Measurements from ENCODE around the gene ATG2B. TPM values are rescaled to one million over a fixed set of nuclear protein-coding genes. Genes with fewer than 3 reads are reported as not detected.

The ATG2B gene
- total RNA-seq, 1 experiment from 2014 or later = 19.4 TPM

DNA sequence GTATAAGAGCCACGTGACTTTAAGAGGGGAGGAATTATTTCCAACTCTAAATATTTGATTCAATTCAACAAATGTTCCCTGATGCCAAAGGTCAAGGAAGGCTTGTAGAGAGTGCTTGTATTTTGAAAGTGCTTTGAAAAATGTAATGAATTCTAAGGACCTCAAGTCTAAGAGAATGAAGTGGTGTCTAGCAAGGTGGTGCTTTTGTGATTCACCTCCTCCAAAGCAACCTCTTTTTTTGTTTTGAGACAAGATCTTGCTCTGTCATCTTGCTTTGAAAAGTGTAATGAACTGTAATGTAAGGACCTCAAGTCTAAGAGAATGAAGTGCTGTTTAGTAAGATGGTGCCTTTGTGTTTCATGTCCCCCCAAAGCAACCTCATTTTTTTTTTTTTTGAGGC lies 42.5 kb upstream of the ATG2B start:
- no peak for DNase-seq
- no peaks in the 10 kb centered on the region for H3K36me3 ChIP-seq (ENCODE audit: control insufficient read depth, insufficient read depth, low read length)
- TF ChIP-seq, protein P1, sequence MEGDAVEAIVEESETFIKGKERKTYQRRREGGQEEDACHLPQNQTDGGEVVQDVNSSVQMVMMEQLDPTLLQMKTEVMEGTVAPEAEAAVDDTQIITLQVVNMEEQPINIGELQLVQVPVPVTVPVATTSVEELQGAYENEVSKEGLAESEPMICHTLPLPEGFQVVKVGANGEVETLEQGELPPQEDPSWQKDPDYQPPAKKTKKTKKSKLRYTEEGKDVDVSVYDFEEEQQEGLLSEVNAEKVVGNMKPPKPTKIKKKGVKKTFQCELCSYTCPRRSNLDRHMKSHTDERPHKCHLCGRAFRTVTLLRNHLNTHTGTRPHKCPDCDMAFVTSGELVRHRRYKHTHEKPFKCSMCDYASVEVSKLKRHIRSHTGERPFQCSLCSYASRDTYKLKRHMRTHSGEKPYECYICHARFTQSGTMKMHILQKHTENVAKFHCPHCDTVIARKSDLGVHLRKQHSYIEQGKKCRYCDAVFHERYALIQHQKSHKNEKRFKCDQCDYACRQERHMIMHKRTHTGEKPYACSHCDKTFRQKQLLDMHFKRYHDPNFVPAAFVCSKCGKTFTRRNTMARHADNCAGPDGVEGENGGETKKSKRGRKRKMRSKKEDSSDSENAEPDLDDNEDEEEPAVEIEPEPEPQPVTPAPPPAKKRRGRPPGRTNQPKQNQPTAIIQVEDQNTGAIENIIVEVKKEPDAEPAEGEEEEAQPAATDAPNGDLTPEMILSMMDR (IDR thresholded peaks at IDR 0.05; ENCODE audit: insufficient read depth in 1 of 2, low read depth in 1 of 2, low read length in 1 of 2, severe bottlenecking in 1 of 2, unreplicated experiment in 1 of 2) = no peak
- no peaks in the 10 kb centered on the region for H3K9me3 ChIP-seq
- Mint-ChIP-seq H3K4me1 (ENCODE audit: low read depth, unreplicated experiment) (no peaks in the 10 kb centered on the region), H3K27me3 (ENCODE audit: insufficient read depth, unreplicated experiment) (no peaks in the 10 kb centered on the region), H3K4me3 (ENCODE audit: unreplicated experiment) (no peak overlapping the region), H3K27ac (ENCODE audit: unreplicated experiment) (no peak overlapping the region), H3K36me3 (ENCODE audit: insufficient read depth, unreplicated experiment) (no peaks in the 10 kb centered on the region), H3K9me3 (ENCODE audit: unreplicated experiment) (no peaks in the 10 kb centered on the region)
- H3K4me1 ChIP-seq = no peaks in the 10 kb centered on the region
- intact Hi-C loops (cut with micrococcal nuclease; ENCODE audit: unreplicated experiment) = no loop called here
- H3K4me3 ChIP-seq (ENCODE audit: low read depth, low read length) = no peak overlapping the region
- POLR2A ChIA-PET = no interaction called here
- H3K27me3 ChIP-seq (replicated peaks; ENCODE audit: control insufficient read depth, insufficient read depth, low read length) = no peaks in the 10 kb centered on the region
- no TSS peak for BruUV-seq (replicated peaks)
- CTCF ChIA-PET = no interaction called here

- Histone ChIP-seq H3K9me3 (no peaks in the 10 kb centered on the region), H3K4me3 (ENCODE audit: low read depth, low read length) (no peak overlapping the region), H3K4me1 (no peaks in the 10 kb centered on the region), H3K36me3 (ENCODE audit: control insufficient read depth, insufficient read depth, low read length) (no peaks in the 10 kb centered on the region), H3K27me3 (replicated peaks; ENCODE audit: control insufficient read depth, insufficient read depth, low read length) (no peaks in the 10 kb centered on the region)
- Mint-ChIP-seq H3K27ac (ENCODE audit: unreplicated experiment) (no peak overlapping the region), H3K9me3 (ENCODE audit: unreplicated experiment) (no peaks in the 10 kb centered on the region), H3K4me1 (ENCODE audit: low read depth, unreplicated experiment) (no peaks in the 10 kb centered on the region), H3K36me3 (ENCODE audit: insufficient read depth, unreplicated experiment) (no peaks in the 10 kb centered on the region), H3K4me3 (ENCODE audit: unreplicated experiment) (no peak overlapping the region), H3K27me3 (ENCODE audit: insufficient read depth, unreplicated experiment) (peaks cover 5% of the 10 kb centered on the region)
- no TSS peak for BruUV-seq (replicated peaks)
- ChIA-PET CTCF (no interaction called here), POLR2A (no interaction called here)
- intact Hi-C loops (cut with micrococcal nuclease; ENCODE audit: unreplicated experiment) = no loop called here
- no peak for DNase-seq
- TF ChIP-seq, protein P1 (IDR thresholded peaks at IDR 0.05; ENCODE audit: insufficient read depth in 1 of 2, low read depth in 1 of 2, low read length in 1 of 2, severe bottlenecking in 1 of 2, unreplicated experiment in 1 of 2) = no peak
Measured at GRCh38 chr14:96403409-96403808, 40.3 kb upstream of the ATG2B start.

GRCh38 chr14:96400495-96400894 lies 37.4 kb upstream of the ATG2B start:
- H3K4me1 ChIP-seq = no peaks in the 10 kb centered on the region
- Mint-ChIP-seq H3K4me1 (ENCODE audit: low read depth, unreplicated experiment) (no peaks in the 10 kb centered on the region), H3K27me3 (ENCODE audit: insufficient read depth, unreplicated experiment) (peaks cover 5% of the 10 kb centered on the region), H3K36me3 (ENCODE audit: insufficient read depth, unreplicated experiment) (no peaks in the 10 kb centered on the region), H3K27ac (ENCODE audit: unreplicated experiment) (no peak overlapping the region), H3K4me3 (ENCODE audit: unreplicated experiment) (no peak overlapping the region), H3K9me3 (ENCODE audit: unreplicated experiment) (no peaks in the 10 kb centered on the region)
- H3K9me3 ChIP-seq = no peaks in the 10 kb centered on the region
- H3K36me3 ChIP-seq (ENCODE audit: control insufficient read depth, insufficient read depth, low read length) = no peaks in the 10 kb centered on the region
- TF ChIP-seq, protein P1 (IDR thresholded peaks at IDR 0.05; ENCODE audit: insufficient read depth in 1 of 2, low read depth in 1 of 2, low read length in 1 of 2, severe bottlenecking in 1 of 2, unreplicated experiment in 1 of 2) = no peak
- intact Hi-C loops (cut with micrococcal nuclease; ENCODE audit: unreplicated experiment) = no loop called here
- no peak overlapping the region for H3K4me3 ChIP-seq (ENCODE audit: low read depth, low read length)
- H3K27me3 ChIP-seq (replicated peaks; ENCODE audit: control insufficient read depth, insufficient read depth, low read length) = no peaks in the 10 kb centered on the region
- BruUV-seq (replicated peaks) = no TSS peak
- ChIA-PET CTCF (no interaction called here), POLR2A (no interaction called here)
- DNase-seq = no peak

All from Caco-2 (cell line).